ENCODE data around the gene MCCC2.
A peak's percentile ranks its signal among the peaks of the same experiment; 100 is the strongest.
"Not testable (repeated sequence)": the region's sequence is repeated elsewhere in the genome, so short reads cannot be mapped to it uniquely, and the experiment has no call there.

The MCCC2 gene

GRCh38 chr5:71663191-71663969 lies 76.2 kb downstream of the MCCC2 start:
- DNase-seq = peak; percentile 2

- not testable (repeated sequence) for DNase-seq
Measured at GRCh38 chr5:71664615-71665014, 77.5 kb downstream of the MCCC2 start.

GRCh38 chr5:71666321-71666720 lies 79.2 kb downstream of the MCCC2 start:
- DNase-seq = no peak

GRCh38 chr5:71677977-71678376 lies 90.8 kb downstream of the MCCC2 start:
- no peak for DNase-seq

GRCh38 chr5:71679714-71680113 lies 92.6 kb downstream of the MCCC2 start:
- no peak for DNase-seq

GRCh38 chr5:71680510-71680909 lies 93.4 kb downstream of the MCCC2 start:
- no peak for DNase-seq

- no peak for DNase-seq
Measured at GRCh38 chr5:71681296-71681695, 94.2 kb downstream of the MCCC2 start.

GRCh38 chr5:71684309-71684708 lies 97.2 kb downstream of the MCCC2 start:
- DNase-seq = no peak

- no peak for DNase-seq
Measured at GRCh38 chr5:71693828-71694427, 106.8 kb downstream of the MCCC2 start.

- no peak for DNase-seq
Measured at GRCh38 chr5:71695071-71695470, 107.9 kb downstream of the MCCC2 start.

GRCh38 chr5:71695595-71695994 lies 108.5 kb downstream of the MCCC2 start:
- peak; percentile 11 for DNase-seq

- DNase-seq = no peak
Measured at GRCh38 chr5:71697967-71698366, 110.8 kb downstream of the MCCC2 start.

- no peak for DNase-seq
Measured at GRCh38 chr5:71699233-71699632, 112.1 kb downstream of the MCCC2 start.

GRCh38 chr5:71699751-71700150 lies 112.6 kb downstream of the MCCC2 start:
- no peak for DNase-seq

- no peak for DNase-seq
Measured at GRCh38 chr5:71700803-71701202, 113.7 kb downstream of the MCCC2 start.

GRCh38 chr5:71701407-71701806 lies 114.3 kb downstream of the MCCC2 start:
- no peak for DNase-seq

- DNase-seq = no peak
Measured at GRCh38 chr5:71703941-71704340, 116.8 kb downstream of the MCCC2 start.

GRCh38 chr5:71705421-71705820 lies 118.3 kb downstream of the MCCC2 start:
- DNase-seq = peak; percentile 53

- no peak for DNase-seq
Measured at GRCh38 chr5:71706906-71707305, 119.8 kb downstream of the MCCC2 start.
